Measurements from ENCODE around the gene AGTPBP1.

AGTPBP1 gene

GRCh38 chr9:85688361-85688760, 53.4 kb downstream of the AGTPBP1 start:
- Histone ChIP-seq H3K36me3 (ENCODE audit: control insufficient read depth, insufficient read depth, low read length) (no peaks in the 10 kb centered on the region), H3K9me3 (ENCODE audit: control insufficient read depth, low read length) (no peaks in the 10 kb centered on the region), H3K9ac (no peak overlapping the region), H3K4me2 (ENCODE audit: low read length) (no peak overlapping the region), H3K79me2 (no peaks in the 10 kb centered on the region), H2AFZ (no peak overlapping the region), H3K27me3 (ENCODE audit: control insufficient read depth, insufficient read depth, low read length) (no peaks in the 10 kb centered on the region), H3K4me1 (no peaks in the 10 kb centered on the region), H3K4me3 (ENCODE audit: low read depth, low read length) (no peak overlapping the region), H3K27ac (no peak overlapping the region)
- no peak for TF ChIP-seq CTCF (IDR thresholded peaks at IDR 0.05)

DNA sequence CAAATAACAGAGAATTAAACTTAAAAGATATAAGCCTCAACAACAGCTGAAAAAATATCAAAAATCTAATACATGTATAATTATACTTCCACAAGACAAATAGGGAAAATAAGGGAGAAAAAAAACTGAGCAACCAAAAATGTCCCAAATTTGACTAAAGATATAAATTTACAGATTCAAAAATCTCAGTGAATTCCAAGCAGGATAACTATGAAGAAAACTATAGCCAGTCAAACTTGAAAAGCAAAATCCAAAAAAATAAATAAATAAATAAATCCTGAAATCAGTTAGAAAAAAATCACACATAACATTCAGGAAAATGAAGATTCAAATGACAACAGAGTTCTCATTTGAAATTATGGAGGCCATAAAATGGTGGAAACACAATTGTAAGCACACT, 56.7 kb downstream of the AGTPBP1 start:
- H3K27ac ChIP-seq = no peak overlapping the region
- H3K9me3 ChIP-seq (ENCODE audit: control insufficient read depth, low read length) = no peaks in the 10 kb centered on the region
- no peaks in the 10 kb centered on the region for H3K27me3 ChIP-seq (ENCODE audit: control insufficient read depth, insufficient read depth, low read length)
- no peak overlapping the region for H3K9ac ChIP-seq
- no peak overlapping the region for H3K4me2 ChIP-seq (ENCODE audit: low read length)
- no peaks in the 10 kb centered on the region for H3K79me2 ChIP-seq
- no peak overlapping the region for H2AFZ ChIP-seq
- no peak for TF ChIP-seq CTCF (IDR thresholded peaks at IDR 0.05)
- H3K36me3 ChIP-seq (ENCODE audit: control insufficient read depth, insufficient read depth, low read length) = no peaks in the 10 kb centered on the region
- no peaks in the 10 kb centered on the region for H3K4me1 ChIP-seq
- H3K4me3 ChIP-seq (ENCODE audit: low read depth, low read length) = no peak overlapping the region

DNA sequence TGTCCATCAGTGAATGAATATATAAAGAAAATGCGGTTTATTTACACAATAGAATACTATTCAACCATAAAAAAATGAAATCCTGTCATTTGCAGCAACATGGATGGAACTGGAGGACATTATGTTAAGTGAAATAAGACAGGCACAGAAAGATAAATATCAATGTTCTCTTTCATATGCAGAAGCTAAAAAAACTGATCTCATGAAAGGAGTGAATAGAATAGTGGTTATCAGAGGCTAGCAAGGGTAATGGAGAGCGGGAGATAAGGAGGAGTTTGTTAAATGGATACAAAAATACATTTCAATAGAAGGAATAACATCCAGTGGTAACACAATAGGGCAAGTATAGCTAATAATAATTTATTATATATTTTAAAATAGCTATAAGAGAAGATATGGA, 65.0 kb downstream of the AGTPBP1 start:
- no peak overlapping the region for H3K27ac ChIP-seq
- no peak overlapping the region for H3K9ac ChIP-seq
- TF ChIP-seq CTCF (IDR thresholded peaks at IDR 0.05) = no peak
- no peak overlapping the region for H3K4me2 ChIP-seq (ENCODE audit: low read length)
- H3K9me3 ChIP-seq (ENCODE audit: control insufficient read depth, low read length) = no peaks in the 10 kb centered on the region
- H3K36me3 ChIP-seq (ENCODE audit: control insufficient read depth, insufficient read depth, low read length) = no peaks in the 10 kb centered on the region
- no peaks in the 10 kb centered on the region for H3K79me2 ChIP-seq
- no peaks in the 10 kb centered on the region for H3K27me3 ChIP-seq (ENCODE audit: control insufficient read depth, insufficient read depth, low read length)
- H3K4me3 ChIP-seq (ENCODE audit: low read depth, low read length) = no peak overlapping the region
- H2AFZ ChIP-seq = no peak overlapping the region
- H3K4me1 ChIP-seq = no peaks in the 10 kb centered on the region

GRCh38 chr9:85667374-85667773, 74.4 kb downstream of the AGTPBP1 start:
- Histone ChIP-seq H3K9me3 (ENCODE audit: control insufficient read depth, low read length) (no peaks in the 10 kb centered on the region), H3K27me3 (ENCODE audit: control insufficient read depth, insufficient read depth, low read length) (no peaks in the 10 kb centered on the region), H3K79me2 (no peaks in the 10 kb centered on the region), H3K9ac (no peak overlapping the region), H3K4me2 (ENCODE audit: low read length) (no peak overlapping the region), H3K4me3 (ENCODE audit: low read depth, low read length) (no peak overlapping the region), H2AFZ (no peak overlapping the region), H3K4me1 (no peaks in the 10 kb centered on the region), H3K27ac (no peak overlapping the region), H3K36me3 (ENCODE audit: control insufficient read depth, insufficient read depth, low read length) (no peaks in the 10 kb centered on the region)
- TF ChIP-seq CTCF (IDR thresholded peaks at IDR 0.05) = no peak

GRCh38 chr9:85666086-85666485, 75.7 kb downstream of the AGTPBP1 start:
- TF ChIP-seq CTCF (IDR thresholded peaks at IDR 0.05) = no peak
- H3K4me1 ChIP-seq = no peaks in the 10 kb centered on the region
- no peak overlapping the region for H3K27ac ChIP-seq
- no peak overlapping the region for H3K9ac ChIP-seq
- no peaks in the 10 kb centered on the region for H3K27me3 ChIP-seq (ENCODE audit: control insufficient read depth, insufficient read depth, low read length)
- H3K4me2 ChIP-seq (ENCODE audit: low read length) = no peak overlapping the region
- H3K36me3 ChIP-seq (ENCODE audit: control insufficient read depth, insufficient read depth, low read length) = no peaks in the 10 kb centered on the region
- no peaks in the 10 kb centered on the region for H3K79me2 ChIP-seq
- H2AFZ ChIP-seq = no peak overlapping the region
- no peaks in the 10 kb centered on the region for H3K9me3 ChIP-seq (ENCODE audit: control insufficient read depth, low read length)
- H3K4me3 ChIP-seq (ENCODE audit: low read depth, low read length) = no peak overlapping the region
